GM10266 (cell line): ENCODE measurements around the gene HOXC5.

Experiments
- DNase-seq: peaks from one replicate; pipeline ENCODE4 v3.0.0; 2012; ENCODE audit errors: extremely low spot score
- CTCF ChIP-seq: IDR thresholded peaks from 2 replicates; pipeline ENCODE4 v1.5.1; 2012; ENCODE audit warnings: mild to moderate bottlenecking, low read depth; ENCODE audit not compliant: control insufficient read depth, insufficient read depth; ENCODE audit errors: missing control alignments

The HOXC5 gene

DNA sequence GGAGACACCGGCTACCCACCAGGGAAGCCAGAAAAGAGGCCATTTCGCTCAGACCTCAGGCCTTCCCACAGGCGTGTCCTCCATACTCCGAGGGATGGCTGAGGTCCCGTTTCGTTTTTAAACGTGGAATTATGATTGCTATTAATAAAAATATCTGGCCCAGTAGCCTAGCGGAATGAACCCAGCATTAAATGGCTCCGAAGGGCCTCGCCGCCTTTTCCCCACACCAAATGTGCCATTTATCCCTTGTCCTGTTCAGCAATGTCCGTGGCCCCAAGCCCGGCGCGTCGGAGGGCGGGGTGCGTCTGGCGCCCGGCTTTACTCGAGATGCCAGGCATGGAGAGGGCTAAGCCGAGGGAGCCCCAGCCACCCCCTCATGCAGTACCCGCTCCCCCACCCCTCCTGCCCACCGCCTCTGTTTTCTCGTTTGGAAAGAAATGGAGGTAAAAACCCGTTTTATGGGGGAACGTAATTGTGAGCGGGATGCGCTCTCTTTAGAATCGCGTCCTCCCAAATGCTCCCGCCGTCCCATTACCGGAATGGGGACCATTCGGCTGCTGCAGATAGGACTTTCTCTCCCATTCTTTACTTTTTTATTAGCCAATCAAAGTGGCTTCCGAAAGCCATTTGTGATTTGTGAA is 18.4 kb upstream of the HOXC5 start:
- no peak for TF ChIP-seq CTCF
- no peak for DNase-seq

GRCh38 chr12:54015018-54015931 is 17.6 kb upstream of the HOXC5 start:
- no peak for DNase-seq
- TF ChIP-seq CTCF = no peak

GRCh38 chr12:54016051-54016450 is 16.8 kb upstream of the HOXC5 start:
- no peak for TF ChIP-seq CTCF

GRCh38 chr12:54016478-54016964 is 16.3 kb upstream of the HOXC5 start:
- no peak for DNase-seq
- TF ChIP-seq CTCF = no peak

More at GRCh38 chr12:54016051-54016450, 16.8 kb upstream of the HOXC5 start:
- no peak for DNase-seq

GRCh38 chr12:54017027-54017788 is 15.6 kb upstream of the HOXC5 start:
- peak; percentile 64 for DNase-seq

DNA sequence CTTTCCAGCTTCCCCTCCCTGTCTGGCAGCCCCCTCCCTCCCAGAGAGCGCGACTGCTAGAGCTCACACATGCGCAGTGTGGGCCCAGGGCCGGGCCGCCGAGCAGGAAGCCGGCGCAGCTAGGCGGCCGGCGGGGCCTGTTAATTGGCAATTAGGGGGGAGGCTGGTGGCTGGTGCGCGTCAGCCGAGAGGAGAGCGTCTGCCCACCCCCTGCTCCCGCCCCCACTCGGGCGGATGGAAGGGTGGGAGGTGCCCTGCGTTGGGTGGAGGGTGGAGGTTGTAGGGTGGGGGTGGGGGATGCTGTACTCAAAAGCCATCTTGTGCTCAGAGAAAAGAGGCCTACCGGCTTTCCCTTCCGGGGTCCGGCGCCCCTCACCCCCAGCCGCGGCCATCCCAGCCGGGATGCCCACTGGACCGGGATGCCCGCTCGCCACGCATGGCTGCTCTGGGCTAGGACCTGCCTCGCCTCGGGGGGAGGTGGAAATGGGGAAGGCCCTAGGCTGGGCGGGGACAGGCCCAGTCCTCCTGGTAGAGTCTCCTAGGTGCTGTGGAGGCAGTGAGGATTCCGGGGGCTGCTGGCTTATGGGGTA is 14.9 kb upstream of the HOXC5 start:
- TF ChIP-seq CTCF = no peak
- peak; percentile 94 for DNase-seq

More at GRCh38 chr12:54017027-54017788, 15.6 kb upstream of the HOXC5 start:
- no peak for TF ChIP-seq CTCF
